Measurements from ENCODE around the gene KREMEN1. TPM values are rescaled to one million over a fixed set of nuclear protein-coding genes. Genes with fewer than 3 reads are reported as not detected.

The KREMEN1 gene
- total and polyA plus RNA-seq, 9 of the 15 experiments (the other 6 are each of a cell fraction or from before 2014, with no cell fraction given): 0.69 to 11.5 (median 4.3) TPM

- TF ChIP-seq, protein P1, sequence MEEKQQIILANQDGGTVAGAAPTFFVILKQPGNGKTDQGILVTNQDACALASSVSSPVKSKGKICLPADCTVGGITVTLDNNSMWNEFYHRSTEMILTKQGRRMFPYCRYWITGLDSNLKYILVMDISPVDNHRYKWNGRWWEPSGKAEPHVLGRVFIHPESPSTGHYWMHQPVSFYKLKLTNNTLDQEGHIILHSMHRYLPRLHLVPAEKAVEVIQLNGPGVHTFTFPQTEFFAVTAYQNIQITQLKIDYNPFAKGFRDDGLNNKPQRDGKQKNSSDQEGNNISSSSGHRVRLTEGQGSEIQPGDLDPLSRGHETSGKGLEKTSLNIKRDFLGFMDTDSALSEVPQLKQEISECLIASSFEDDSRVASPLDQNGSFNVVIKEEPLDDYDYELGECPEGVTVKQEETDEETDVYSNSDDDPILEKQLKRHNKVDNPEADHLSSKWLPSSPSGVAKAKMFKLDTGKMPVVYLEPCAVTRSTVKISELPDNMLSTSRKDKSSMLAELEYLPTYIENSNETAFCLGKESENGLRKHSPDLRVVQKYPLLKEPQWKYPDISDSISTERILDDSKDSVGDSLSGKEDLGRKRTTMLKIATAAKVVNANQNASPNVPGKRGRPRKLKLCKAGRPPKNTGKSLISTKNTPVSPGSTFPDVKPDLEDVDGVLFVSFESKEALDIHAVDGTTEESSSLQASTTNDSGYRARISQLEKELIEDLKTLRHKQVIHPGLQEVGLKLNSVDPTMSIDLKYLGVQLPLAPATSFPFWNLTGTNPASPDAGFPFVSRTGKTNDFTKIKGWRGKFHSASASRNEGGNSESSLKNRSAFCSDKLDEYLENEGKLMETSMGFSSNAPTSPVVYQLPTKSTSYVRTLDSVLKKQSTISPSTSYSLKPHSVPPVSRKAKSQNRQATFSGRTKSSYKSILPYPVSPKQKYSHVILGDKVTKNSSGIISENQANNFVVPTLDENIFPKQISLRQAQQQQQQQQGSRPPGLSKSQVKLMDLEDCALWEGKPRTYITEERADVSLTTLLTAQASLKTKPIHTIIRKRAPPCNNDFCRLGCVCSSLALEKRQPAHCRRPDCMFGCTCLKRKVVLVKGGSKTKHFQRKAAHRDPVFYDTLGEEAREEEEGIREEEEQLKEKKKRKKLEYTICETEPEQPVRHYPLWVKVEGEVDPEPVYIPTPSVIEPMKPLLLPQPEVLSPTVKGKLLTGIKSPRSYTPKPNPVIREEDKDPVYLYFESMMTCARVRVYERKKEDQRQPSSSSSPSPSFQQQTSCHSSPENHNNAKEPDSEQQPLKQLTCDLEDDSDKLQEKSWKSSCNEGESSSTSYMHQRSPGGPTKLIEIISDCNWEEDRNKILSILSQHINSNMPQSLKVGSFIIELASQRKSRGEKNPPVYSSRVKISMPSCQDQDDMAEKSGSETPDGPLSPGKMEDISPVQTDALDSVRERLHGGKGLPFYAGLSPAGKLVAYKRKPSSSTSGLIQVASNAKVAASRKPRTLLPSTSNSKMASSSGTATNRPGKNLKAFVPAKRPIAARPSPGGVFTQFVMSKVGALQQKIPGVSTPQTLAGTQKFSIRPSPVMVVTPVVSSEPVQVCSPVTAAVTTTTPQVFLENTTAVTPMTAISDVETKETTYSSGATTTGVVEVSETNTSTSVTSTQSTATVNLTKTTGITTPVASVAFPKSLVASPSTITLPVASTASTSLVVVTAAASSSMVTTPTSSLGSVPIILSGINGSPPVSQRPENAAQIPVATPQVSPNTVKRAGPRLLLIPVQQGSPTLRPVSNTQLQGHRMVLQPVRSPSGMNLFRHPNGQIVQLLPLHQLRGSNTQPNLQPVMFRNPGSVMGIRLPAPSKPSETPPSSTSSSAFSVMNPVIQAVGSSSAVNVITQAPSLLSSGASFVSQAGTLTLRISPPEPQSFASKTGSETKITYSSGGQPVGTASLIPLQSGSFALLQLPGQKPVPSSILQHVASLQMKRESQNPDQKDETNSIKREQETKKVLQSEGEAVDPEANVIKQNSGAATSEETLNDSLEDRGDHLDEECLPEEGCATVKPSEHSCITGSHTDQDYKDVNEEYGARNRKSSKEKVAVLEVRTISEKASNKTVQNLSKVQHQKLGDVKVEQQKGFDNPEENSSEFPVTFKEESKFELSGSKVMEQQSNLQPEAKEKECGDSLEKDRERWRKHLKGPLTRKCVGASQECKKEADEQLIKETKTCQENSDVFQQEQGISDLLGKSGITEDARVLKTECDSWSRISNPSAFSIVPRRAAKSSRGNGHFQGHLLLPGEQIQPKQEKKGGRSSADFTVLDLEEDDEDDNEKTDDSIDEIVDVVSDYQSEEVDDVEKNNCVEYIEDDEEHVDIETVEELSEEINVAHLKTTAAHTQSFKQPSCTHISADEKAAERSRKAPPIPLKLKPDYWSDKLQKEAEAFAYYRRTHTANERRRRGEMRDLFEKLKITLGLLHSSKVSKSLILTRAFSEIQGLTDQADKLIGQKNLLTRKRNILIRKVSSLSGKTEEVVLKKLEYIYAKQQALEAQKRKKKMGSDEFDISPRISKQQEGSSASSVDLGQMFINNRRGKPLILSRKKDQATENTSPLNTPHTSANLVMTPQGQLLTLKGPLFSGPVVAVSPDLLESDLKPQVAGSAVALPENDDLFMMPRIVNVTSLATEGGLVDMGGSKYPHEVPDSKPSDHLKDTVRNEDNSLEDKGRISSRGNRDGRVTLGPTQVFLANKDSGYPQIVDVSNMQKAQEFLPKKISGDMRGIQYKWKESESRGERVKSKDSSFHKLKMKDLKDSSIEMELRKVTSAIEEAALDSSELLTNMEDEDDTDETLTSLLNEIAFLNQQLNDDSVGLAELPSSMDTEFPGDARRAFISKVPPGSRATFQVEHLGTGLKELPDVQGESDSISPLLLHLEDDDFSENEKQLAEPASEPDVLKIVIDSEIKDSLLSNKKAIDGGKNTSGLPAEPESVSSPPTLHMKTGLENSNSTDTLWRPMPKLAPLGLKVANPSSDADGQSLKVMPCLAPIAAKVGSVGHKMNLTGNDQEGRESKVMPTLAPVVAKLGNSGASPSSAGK (IDR thresholded peaks at IDR 0.05): peak; percentile 17; the same call in 1 of the 2 replicates
- peak; percentile 40 for TF ChIP-seq ZNF175 (CRISPR knock-in tag; IDR thresholded peaks at IDR 0.05; ENCODE audit: low read depth)
- no peak for TF ChIP-seq CHCHD3 (CRISPR knock-in tag; IDR thresholded peaks at IDR 0.05)
- TF ChIP-seq HNRNPL (IDR thresholded peaks at IDR 0.05; ENCODE audit: low read depth, low read length): no peak
- no peak for TF ChIP-seq FOXA1 (IDR thresholded peaks at IDR 0.05; ENCODE audit: borderline replicate concordance)
- peak; percentile 71 for TF ChIP-seq VEZF1 (CRISPR knock-in tag; IDR thresholded peaks at IDR 0.05)
- no peak for TF ChIP-seq IRF1 (CRISPR knock-in tag; IDR thresholded peaks at IDR 0.05; ENCODE audit: borderline replicate concordance)
- TF ChIP-seq ZNF146 (CRISPR knock-in tag; IDR thresholded peaks at IDR 0.05; ENCODE audit: unreplicated experiment): no peak
- TF ChIP-seq, protein P2, sequence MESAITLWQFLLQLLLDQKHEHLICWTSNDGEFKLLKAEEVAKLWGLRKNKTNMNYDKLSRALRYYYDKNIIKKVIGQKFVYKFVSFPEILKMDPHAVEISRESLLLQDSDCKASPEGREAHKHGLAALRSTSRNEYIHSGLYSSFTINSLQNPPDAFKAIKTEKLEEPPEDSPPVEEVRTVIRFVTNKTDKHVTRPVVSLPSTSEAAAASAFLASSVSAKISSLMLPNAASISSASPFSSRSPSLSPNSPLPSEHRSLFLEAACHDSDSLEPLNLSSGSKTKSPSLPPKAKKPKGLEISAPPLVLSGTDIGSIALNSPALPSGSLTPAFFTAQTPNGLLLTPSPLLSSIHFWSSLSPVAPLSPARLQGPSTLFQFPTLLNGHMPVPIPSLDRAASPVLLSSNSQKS (CRISPR knock-in tag; IDR thresholded peaks at IDR 0.05): no peak
- peak; percentile 34; the same call in 1 of the 2 replicates for TF ChIP-seq MBD2 (IDR thresholded peaks at IDR 0.05; ENCODE audit: borderline replicate concordance, low read depth)
- TF ChIP-seq NCOR1 (IDR thresholded peaks at IDR 0.05): peak; percentile 20; the same call in 1 of the 2 replicates
Measured at GRCh38 chr22:29202212-29203192, 129.7 kb downstream of the KREMEN1 start (continued).
